Measurements from ENCODE around the gene THAP8. TPM values are rescaled to one million over a fixed set of nuclear protein-coding genes. Genes with fewer than 3 reads are reported as not detected.

The THAP8 gene
- total and polyA plus RNA-seq, 11 donors, result 2.3 to 7.3 (median 4.9) TPM

GRCh38 chr19:36100476-36100875, 46.4 kb upstream of the THAP8 start:
- Histone ChIP-seq H3K4me1 (peaks cover 0 to 34% (median 19%) of the 10 kb centered on the region in 12 donors), H3K27me3 (no peaks in the 10 kb centered on the region), H3K36me3 (peaks cover 0 to 27% (median 0%) of the 10 kb centered on the region in 9 donors), H3K27ac (peak overlapping the region; percentile 32 to 96 (median 79)), H3K9me3 (no peaks in the 10 kb centered on the region), H3K4me3 (peak overlapping the region in 7 of 12 donors; percentile 24 to 43 (median 29))
- no peak for TF ChIP-seq CTCF (IDR thresholded peaks at IDR 0.05)
- TF ChIP-seq POLR2A (IDR thresholded peaks at IDR 0.05), result no peak
- DNase-seq, result peak in 4 of 5 donors; percentile 71 to 90 (median 82)
- intact Hi-C loops (cut with DNase I), result loop anchor here in 2 of 10 donors (5.0 kb wide), 2 partner anchors 33 to 43 kb away; no protein-coding TSS in a partner anchor
- ATAC-seq, result peak; percentile 91 to 95 (median 92)
- WGBS, 4 donors, result 23 to 49% (median 45%) methylated on average over 1 to 5 of the region's 5 CpGs

- Histone ChIP-seq H3K27ac (peak overlapping the region; percentile 47 to 96 (median 79)), H3K36me3 (peaks cover 0 to 23% (median 0%) of the 10 kb centered on the region in 9 donors), H3K9me3 (no peaks in the 10 kb centered on the region), H3K4me3 (peak overlapping the region in 2 of 12 donors; percentile 3 to 5), H3K4me1 (peaks cover 0 to 34% (median 19%) of the 10 kb centered on the region in 12 donors), H3K27me3 (no peaks in the 10 kb centered on the region)
- intact Hi-C loops (cut with DNase I), result loop anchor here in 1 of 10 donors (5.0 kb wide), 1 partner anchor 37 kb away; no protein-coding TSS in a partner anchor
- 65 to 75% (median 70%) methylated on average over 19 of the region's 19 CpGs for WGBS, 4 donors
- DNase-seq, result no peak
- ATAC-seq, result peak in 3 of 4 donors; percentile 2 to 26 (median 20)
- TF ChIP-seq POLR2A (IDR thresholded peaks at IDR 0.05) (no peak), CTCF (IDR thresholded peaks at IDR 0.05) (no peak)
Measured at GRCh38 chr19:36099166-36099785, 45.2 kb upstream of the THAP8 start.

- 63 to 82% (median 72%) methylated on average over 6 of the region's 6 CpGs for WGBS, 4 donors
- Histone ChIP-seq H3K4me1 (peaks cover 0 to 50% (median 22%) of the 10 kb centered on the region in 12 donors), H3K9me3 (no peaks in the 10 kb centered on the region), H3K36me3 (peaks cover 0 to 11% (median 0%) of the 10 kb centered on the region in 9 donors), H3K27me3 (no peaks in the 10 kb centered on the region), H3K4me3 (no peak overlapping the region), H3K27ac (peak overlapping the region in 7 of 12 donors; percentile 3 to 63 (median 33))
- intact Hi-C loops (cut with DNase I), result loop anchor here in 1 of 10 donors (5.0 kb wide), 1 partner anchor 35 kb away; no protein-coding TSS in a partner anchor
- no peak for DNase-seq
- TF ChIP-seq CTCF (IDR thresholded peaks at IDR 0.05), result no peak
- no peak for TF ChIP-seq POLR2A (IDR thresholded peaks at IDR 0.05)
- ATAC-seq, result no peak
Measured at GRCh38 chr19:36097036-36097435, 43.0 kb upstream of the THAP8 start.

- H3K27me3 ChIP-seq, result no peaks in the 10 kb centered on the region
- TF ChIP-seq CTCF (IDR thresholded peaks at IDR 0.05), result no peak
- TF ChIP-seq POLR2A (IDR thresholded peaks at IDR 0.05), result no peak
- H3K36me3 ChIP-seq, result peaks cover 0 to 11% (median 0%) of the 10 kb centered on the region in 9 donors
- intact Hi-C loops (cut with DNase I), result no loop called here
- DNase-seq (peak in 4 of 5 donors; percentile 44 to 61 (median 59)), ATAC-seq (peak; percentile 88 to 90 (median 89))
- 35 to 64% (median 59%) methylated on average over 6 of the region's 6 CpGs for WGBS, 4 donors
- H3K9me3 ChIP-seq, result no peaks in the 10 kb centered on the region
- H3K4me1 ChIP-seq, result peaks cover 0 to 24% (median 5%) of the 10 kb centered on the region in 12 donors
- H3K27ac ChIP-seq, result peak overlapping the region in 11 of 12 donors; percentile 11 to 72 (median 59)
- no peak overlapping the region for H3K4me3 ChIP-seq
Measured at GRCh38 chr19:36093687-36094086, 39.6 kb upstream of the THAP8 start.
